Caco-2 (cell line): Measurements from ENCODE around the gene CFAP61. TPM values are rescaled to one million over a fixed set of nuclear protein-coding genes. Genes with fewer than 3 reads are reported as not detected.

ENCODE experiments used
- BruUV-seq: library from RNA; stranded (reverse); fragments of 400-500 nt; replicated peaks from 2 replicates; lab custom pipeline; 2021; lab: Mats Ljungman, UMichigan
- CTCF ChIA-PET: fragments of 300-600 bp; sonication (Branson Sonifier 250); formaldehyde crosslinking; loops from one replicate; lab custom pipeline; 2022; ENCODE audit warnings: antibody characterized with exemption; lab: Charles Lee
- POLR2A ChIA-PET: fragments of 300-600 bp; sonication (Branson Sonifier 250); formaldehyde crosslinking; loops from one replicate; lab custom pipeline; 2022; ENCODE audit warnings: antibody characterized with exemption; lab: Charles Lee
- DNase-seq, 2 experiments: peaks; one replicate each; pipeline versions ENCODE4 v3.0.0 to v3.0.0-alpha.2; 2020 to 2022
- H3K27me3 ChIP-seq: replicated peaks from 2 replicates; pipeline ENCODE4 v1.6.0; 2011; ENCODE audit warnings: low read length; ENCODE audit not compliant: control insufficient read depth, insufficient read depth
- H3K36me3 ChIP-seq: 2 replicates; pipeline ENCODE4 v1.5.1; 2011; ENCODE audit warnings: low read length; ENCODE audit not compliant: control insufficient read depth, insufficient read depth
- H3K4me1 ChIP-seq: fragments of 250-450 bp; sonication (Bioruptor Pico); 2 replicates; pipeline ENCODE4 v1.5.1; 2020; ENCODE audit warnings: mild to moderate bottlenecking
- H3K4me3 ChIP-seq: 2 replicates; pipeline ENCODE4 v1.5.1; 2011; ENCODE audit warnings: low read depth, mild to moderate bottlenecking, control low read depth, low read length
- H3K9me3 ChIP-seq: fragments of 250-450 bp; sonication (Bioruptor Pico); 2 replicates; pipeline ENCODE4 v1.5.1; 2020; ENCODE audit warnings: mild to moderate bottlenecking, moderate library complexity
- H3K27ac Mint-ChIP-seq: one replicate; pipeline ENCODE4 v1.8.0; 2022; ENCODE audit warnings: mixed read lengths; ENCODE audit not compliant: unreplicated experiment
- H3K27me3 Mint-ChIP-seq: one replicate; pipeline ENCODE4 v1.8.0; 2022; ENCODE audit warnings: mixed read lengths; ENCODE audit not compliant: insufficient read depth, unreplicated experiment
- H3K36me3 Mint-ChIP-seq: one replicate; pipeline ENCODE4 v1.8.0; 2022; ENCODE audit warnings: mild to moderate bottlenecking, mixed read lengths; ENCODE audit not compliant: insufficient read depth, unreplicated experiment
- H3K4me1 Mint-ChIP-seq: one replicate; pipeline ENCODE4 v1.8.0; 2022; ENCODE audit warnings: low read depth, mixed read lengths; ENCODE audit not compliant: unreplicated experiment
- H3K4me3 Mint-ChIP-seq: one replicate; pipeline ENCODE4 v1.8.0; 2022; ENCODE audit warnings: mild to moderate bottlenecking, moderate library complexity, mixed read lengths; ENCODE audit not compliant: unreplicated experiment
- H3K9me3 Mint-ChIP-seq: one replicate; pipeline ENCODE4 v1.8.0; 2022; ENCODE audit warnings: mixed read lengths; ENCODE audit not compliant: unreplicated experiment
- CTCF ChIP-seq, 2 experiments: fragments of 200-600 bp in 1 of 2; IDR thresholded peaks; 1 replicate in 1 of 2; 2 replicates in 1 of 2; pipeline versions ENCODE4 v1.5.1 to v1.8.0; 2011 to 2022; ENCODE audit warnings: antibody characterized with exemption in 1 of 2, control low read depth in 1 of 2, inconsistent platforms in 1 of 2, low read depth in 1 of 2, low read length in 1 of 2, mild to moderate bottlenecking in 1 of 2, moderate library complexity in 1 of 2; ENCODE audit not compliant: insufficient read depth in 1 of 2, severe bottlenecking in 1 of 2, unreplicated experiment in 1 of 2
- intact Hi-C: fragments of 100-400 bp; cut with micrococcal nuclease; formaldehyde crosslinking; loops from one replicate; pipeline ENCODE4 v1.10.0; 2022; ENCODE audit not compliant: unreplicated experiment
- total RNA-seq: library from RNA; stranded (reverse); gene quantifications from 2 replicates; pipeline ENCODE4 v1.2.3, GENCODE V29; 2022

Gene CFAP61
- total RNA-seq, 1 experiment from 2014 or later: not detected

- H3K4me3 Mint-ChIP-seq: no peak overlapping the region
- intact Hi-C loops: no loop called here
- no peak overlapping the region for H3K4me3 ChIP-seq
- BruUV-seq: no TSS peak
- H3K4me1 Mint-ChIP-seq: peaks cover 7% of the 10 kb centered on the region
- ChIA-PET POLR2A (no interaction called here), CTCF (no interaction called here)
- H3K9me3 Mint-ChIP-seq: no peaks in the 10 kb centered on the region
- H3K27me3 ChIP-seq: no peaks in the 10 kb centered on the region
- H3K36me3 ChIP-seq: no peaks in the 10 kb centered on the region
- H3K36me3 Mint-ChIP-seq: no peaks in the 10 kb centered on the region
- no peaks in the 10 kb centered on the region for H3K9me3 ChIP-seq
- no peak for DNase-seq
- H3K4me1 ChIP-seq: 0 out of 2 replicates have a peak, but pooled peaks cover 4% of the 10 kb centered on the region
- no peak for TF ChIP-seq CTCF (IDR thresholded peaks at IDR 0.05; ENCODE audit: insufficient read depth in 1 of 2, low read depth in 1 of 2, low read length in 1 of 2, severe bottlenecking in 1 of 2, unreplicated experiment in 1 of 2)
- no peak overlapping the region for H3K27ac Mint-ChIP-seq
- H3K27me3 Mint-ChIP-seq: no peaks in the 10 kb centered on the region
Observed at GRCh38 chr20:20398123-20398522, 345.8 kb downstream of the CFAP61 start.

GRCh38 chr20:20399531-20400500 is 347.5 kb downstream of the CFAP61 start:
- no peaks in the 10 kb centered on the region for H3K27me3 ChIP-seq
- Mint-ChIP-seq H3K9me3 (no peaks in the 10 kb centered on the region), H3K27me3 (no peaks in the 10 kb centered on the region), H3K27ac (no peak overlapping the region), H3K4me1 (peaks cover 7% of the 10 kb centered on the region), H3K36me3 (no peaks in the 10 kb centered on the region), H3K4me3 (no peak overlapping the region)
- H3K36me3 ChIP-seq: no peaks in the 10 kb centered on the region
- no peaks in the 10 kb centered on the region for H3K9me3 ChIP-seq
- POLR2A ChIA-PET: no interaction called here
- TF ChIP-seq CTCF (IDR thresholded peaks at IDR 0.05; ENCODE audit: insufficient read depth in 1 of 2, low read depth in 1 of 2, low read length in 1 of 2, severe bottlenecking in 1 of 2, unreplicated experiment in 1 of 2): no peak
- no TSS peak for BruUV-seq
- no peak for DNase-seq
- intact Hi-C loops: no loop called here
- H3K4me1 ChIP-seq: 0 out of 2 replicates have a peak, but pooled peaks cover 4% of the 10 kb centered on the region
- CTCF ChIA-PET: no interaction called here
- no peak overlapping the region for H3K4me3 ChIP-seq

GRCh38 chr20:20401991-20402390 is 349.7 kb downstream of the CFAP61 start:
- no peaks in the 10 kb centered on the region for H3K27me3 ChIP-seq
- H3K4me1 ChIP-seq: 0 out of 2 replicates have a peak, but pooled peaks cover 4% of the 10 kb centered on the region

More at GRCh38 chr20:20401991-20402390, 349.7 kb downstream of the CFAP61 start:
- ChIA-PET CTCF (no interaction called here), POLR2A (no interaction called here)
- BruUV-seq: no TSS peak
- Mint-ChIP-seq H3K4me1 (peaks cover 7% of the 10 kb centered on the region), H3K4me3 (no peak overlapping the region), H3K36me3 (no peaks in the 10 kb centered on the region), H3K27ac (no peak overlapping the region), H3K27me3 (no peaks in the 10 kb centered on the region), H3K9me3 (no peaks in the 10 kb centered on the region)
- Histone ChIP-seq H3K4me3 (no peak overlapping the region), H3K36me3 (no peaks in the 10 kb centered on the region), H3K9me3 (no peaks in the 10 kb centered on the region)
- no peak for TF ChIP-seq CTCF (IDR thresholded peaks at IDR 0.05; ENCODE audit: insufficient read depth in 1 of 2, low read depth in 1 of 2, low read length in 1 of 2, severe bottlenecking in 1 of 2, unreplicated experiment in 1 of 2)
- no peak for DNase-seq
- intact Hi-C loops: no loop called here
